ENCODE data around the gene AGAP1.

- no peak for TF ChIP-seq HES2 (IDR thresholded peaks at IDR 0.05)
- no peak for TF ChIP-seq RAD21 (conservative IDR thresholded peaks at IDR 0.05 in 1 of 2, IDR thresholded peaks at IDR 0.05 in 1 of 2)
- no peak for TF ChIP-seq USF2 (IDR thresholded peaks at IDR 0.05)
- TF ChIP-seq POLR2A (IDR thresholded peaks at IDR 0.05; ENCODE audit: low read length), result no peak
- TF ChIP-seq EHMT2 (IDR thresholded peaks at IDR 0.05; ENCODE audit: low read depth), result no peak
- no peak for TF ChIP-seq RCOR1 (IDR thresholded peaks at IDR 0.05; ENCODE audit: low read depth, low read length)
- TF ChIP-seq CTCF (IDR thresholded peaks at IDR 0.05), result no peak
- no peak for TF ChIP-seq CHD4 (IDR thresholded peaks at IDR 0.05; ENCODE audit: borderline replicate concordance)
- TF ChIP-seq JUN (IDR thresholded peaks at IDR 0.05), result no peak
- TF ChIP-seq ESRRA (IDR thresholded peaks at IDR 0.05; ENCODE audit: borderline replicate concordance, low read length), result no peak
- no peak for TF ChIP-seq JUNB (IDR thresholded peaks at IDR 0.05)
These were observed 229.5 kb downstream of the AGAP1 start for GRCh38 chr2:235723371-235723770.

Data from A549 (cell line).